GM12878 (cell line): ENCODE results near the gene RAPSN. TPM values are rescaled to one million over a fixed set of nuclear protein-coding genes. Genes with fewer than 3 reads are reported as not detected.

Source experiments
- ATAC-seq: fragments of 200-7000 bp; cut with Tn5 transposase; 3 replicates; pipeline ENCODE4 v1.9.1; 2020; ENCODE audit warnings: mild to moderate bottlenecking, moderate library complexity
- BruUV-seq: library from RNA; stranded (reverse); fragments of 400-500 nt; replicated peaks from 2 replicates; lab custom pipeline; 2021; lab: Mats Ljungman, UMichigan
- CTCF ChIA-PET: fragments of 300-600 bp; sonication (Branson Sonifier 250); formaldehyde crosslinking; extraction: SDS; loops from one replicate; lab custom pipeline; 2021; ENCODE audit warnings: inconsistent platforms; lab: Yijun Ruan, JAX
- POLR2A ChIA-PET: fragments of 350-600 bp; formaldehyde crosslinking; extraction: SDS; loops from one replicate; lab custom pipeline; 2021; ENCODE audit warnings: inconsistent platforms; lab: Charles Lee
- RAD21 ChIA-PET: fragments of 300-600 bp; sonication (Branson Sonifier 250); formaldehyde crosslinking; loops from one replicate; lab custom pipeline; 2023; ENCODE audit warnings: antibody characterized with exemption; ENCODE audit not compliant: unreplicated experiment; lab: Charles Lee
- SMC1A ChIA-PET: fragments of 300-600 bp; sonication (Branson Sonifier 250); formaldehyde crosslinking; loops from one replicate; lab custom pipeline; 2023; ENCODE audit not compliant: unreplicated experiment, uncharacterized antibody; lab: Charles Lee
- DNase-seq: peaks from one replicate; pipeline ENCODE4 v3.0.0-alpha.2; 2011; ENCODE audit warnings: low read depth, low spot score
- FAIRE-seq: peaks from 3 replicates; lab custom pipeline; 2011; peaks lifted over from hg19 to GRCh38; lab: Jason Lieb, UNC
- H2AFZ ChIP-seq: 2 replicates; pipeline ENCODE4 v1.6.0; 2011; ENCODE audit warnings: low read depth, low read length, control low read depth; ENCODE audit not compliant: control insufficient read depth
- H3K27ac ChIP-seq: 2 replicates; pipeline ENCODE4 v1.5.1; 2011; ENCODE audit warnings: control low read depth; ENCODE audit not compliant: control insufficient read depth, insufficient read depth
- H3K27me3 ChIP-seq, 2 experiments: replicated peaks in 1 of 2; 2 replicates each; pipeline versions ENCODE4 v1.6.0 to v1.6.1; 2011; ENCODE audit warnings: low read length in 1 of 2; ENCODE audit not compliant: control insufficient read depth in 2 of 2, insufficient read depth in 2 of 2
- H3K36me3 ChIP-seq, 2 experiments: 2 replicates each; pipeline ENCODE4 v1.5.1; 2011; ENCODE audit warnings: low read length in 1 of 2; ENCODE audit not compliant: control insufficient read depth in 2 of 2, insufficient read depth in 2 of 2
- H3K4me1 ChIP-seq: 2 replicates; pipeline ENCODE4 v1.6.1; 2011; ENCODE audit warnings: mild to moderate bottlenecking, low read length, moderate library complexity, mixed read lengths; ENCODE audit not compliant: control insufficient read depth, insufficient read depth
- H3K4me2 ChIP-seq: 2 replicates; pipeline ENCODE4 v1.6.0; 2011; ENCODE audit warnings: control low read depth; ENCODE audit not compliant: control insufficient read depth, insufficient read depth
- H3K4me3 ChIP-seq: fragments of 200-600 bp; sonication (generic); 2 replicates; pipeline ENCODE4 v1.5.1; 2016
- H3K79me2 ChIP-seq: 2 replicates; pipeline ENCODE4 v1.6.0; 2011; ENCODE audit warnings: low read length; ENCODE audit not compliant: control insufficient read depth, insufficient read depth
- H3K9ac ChIP-seq: 2 replicates; pipeline ENCODE4 v1.8.0; 2011; ENCODE audit warnings: low read length, control low read depth, mixed read lengths; ENCODE audit not compliant: control insufficient read depth, insufficient read depth
- H3K9me3 ChIP-seq: replicated peaks from 3 replicates; pipeline ENCODE4 v1.5.1; 2011; ENCODE audit warnings: mild to moderate bottlenecking, low read length; ENCODE audit not compliant: control insufficient read depth, insufficient read depth
- H4K20me1 ChIP-seq: 2 replicates; pipeline ENCODE4 v1.6.0; 2011; ENCODE audit not compliant: control insufficient read depth, insufficient read depth
- BRCA1 ChIP-seq: IDR thresholded peaks from 2 replicates; pipeline ENCODE4 v1.6.1; 2011; ENCODE audit warnings: low read depth, low read length, improper control_type of control experiment
- CREB1 ChIP-seq: IDR thresholded peaks from 2 replicates; pipeline ENCODE4 v1.6.1; 2012; ENCODE audit warnings: low read depth, mild to moderate bottlenecking, inconsistent platforms
- FOXK2 ChIP-seq: fragments of 450-650 bp; IDR thresholded peaks from 2 replicates; pipeline ENCODE4 v1.6.1; 2017; ENCODE audit warnings: mild to moderate bottlenecking, moderate library complexity
- NRF1 ChIP-seq: conservative IDR thresholded peaks from 2 replicates; pipeline ENCODE4 v1.6.1; 2011; ENCODE audit warnings: mild to moderate bottlenecking, low read depth, low read length, improper control_type of control experiment
- POLR2AphosphoS2 ChIP-seq: IDR thresholded peaks from 2 replicates; pipeline ENCODE4 v1.6.1; 2011; ENCODE audit warnings: low read depth, mild to moderate bottlenecking, low read length, improper control_type of control experiment, moderate library complexity
- TCF3 ChIP-seq: IDR thresholded peaks from 2 replicates; pipeline ENCODE4 v1.6.1; 2012; ENCODE audit warnings: low read depth, mild to moderate bottlenecking, low read length, borderline replicate concordance; ENCODE audit not compliant: insufficient read depth
- WGBS: methylation state at CpG from one replicate; pipeline ENCODE4 v1.1.6; 2016; ENCODE audit warnings: low lambda C conversion rate; ENCODE audit not compliant: insufficient replicate concordance, insufficient coverage; ENCODE audit errors: missing lambda C conversion rate; 5-methylcytosine and 5-hydroxymethylcytosine counted together
- in situ Hi-C: fragments of 300-500 bp; cut with MboI; formaldehyde crosslinking; loops from 9 replicates; pipeline ENCODE4 v1.14.3; 2018; ENCODE audit warnings: mixed read lengths
- intact Hi-C: fragments of 100-400 bp; cut with micrococcal nuclease; formaldehyde crosslinking; loops from one replicate; pipeline ENCODE4 v1.14.2; 2022; ENCODE audit not compliant: unreplicated experiment
- polyA plus RNA-seq, 11 experiments: library from polyadenylated mRNA; depleted of rRNA in 4 of 11; unstranded in 6 of 11; stranded (reverse) in 5 of 11; fragments of >200 nt; fragmentation: Nextera tagmentation in 4 of 11; fragmentation: Illumina TruSeq in 1 of 11; extraction: Ambion mirVana in 4 of 11; extraction: Trizol in 1 of 11; gene quantifications; 1 replicate in 1 of 11; 2 replicates in 10 of 11; pipeline versions ENCODE4 v1.2.1 to v1.2.3, GENCODE V29; 2011 to 2016; ENCODE audit warnings: inconsistent platforms in 2 of 11, missing spikeins in 2 of 11, low read depth in 1 of 11
- total RNA-seq, 4 experiments: library from RNA; depleted of rRNA in 3 of 4; stranded (reverse); fragments of >200 nt in 3 of 4; fragmentation: Illumina TruSeq in 1 of 4; extraction: Trizol in 1 of 4; gene quantifications; 2 replicates each; pipeline versions ENCODE4 v1.2.1 to v1.2.3, GENCODE V29; 2013 to 2021
- TF ChIP-seq, protein P1 (sequence below): fragments of 450-650 bp; IDR thresholded peaks from 2 replicates; pipeline ENCODE4 v1.6.1; 2016; ENCODE audit warnings: mild to moderate bottlenecking

RAPSN gene
- total and polyA plus RNA-seq, 10 of the 15 experiments (the other 5 are each of a cell fraction or from before 2014, with no cell fraction given): 0.08 to 0.23 (median 0.14) TPM; not detected in 6

DNA sequence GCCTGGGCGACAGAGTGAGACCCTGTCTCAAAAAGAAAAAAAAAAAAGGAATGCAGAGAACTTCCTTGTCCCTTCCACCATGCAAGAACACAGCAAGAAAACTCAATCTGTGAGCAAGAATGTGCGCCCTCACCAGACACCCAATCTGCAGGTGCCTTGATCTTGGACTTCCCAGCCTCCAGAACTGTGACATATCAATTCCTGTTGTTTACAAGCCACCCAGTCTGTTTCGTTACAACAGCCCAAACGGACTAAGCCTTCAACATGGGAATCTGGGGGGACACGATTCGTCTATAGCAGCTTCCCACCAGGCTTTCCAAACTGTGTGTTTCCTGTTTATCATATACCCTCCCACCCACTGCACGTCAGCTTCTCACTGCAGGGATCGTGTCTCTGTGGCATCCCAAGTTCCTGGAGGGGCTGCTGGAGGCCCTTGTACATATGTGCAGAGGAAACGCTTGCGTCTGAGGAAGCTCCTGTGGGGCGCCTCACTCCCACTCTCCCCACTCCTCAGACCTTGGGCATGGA, 11.7 kb downstream of the RAPSN start:
- DNase-seq (no peak), ATAC-seq (no peak), FAIRE-seq (no peak)
- BruUV-seq: no TSS peak
- no peaks in the 10 kb centered on the region for H3K36me3 ChIP-seq
- H3K27ac ChIP-seq: no peak overlapping the region
- ChIA-PET CTCF (no interaction called here), SMC1A (no interaction called here), RAD21 (no interaction called here), POLR2A (no interaction called here)
- no peaks in the 10 kb centered on the region for H3K9me3 ChIP-seq
- H2AFZ ChIP-seq: no peak overlapping the region
- no peaks in the 10 kb centered on the region for H3K79me2 ChIP-seq
- H3K4me2 ChIP-seq: no peak overlapping the region
- 59% methylated on average over 11 of the region's 11 CpGs for WGBS
- intact Hi-C loops (no loop called here), in situ Hi-C loops (no loop called here)
- no peaks in the 10 kb centered on the region for H4K20me1 ChIP-seq
- H3K4me1 ChIP-seq: no peaks in the 10 kb centered on the region
- no peaks in the 10 kb centered on the region; a peak in 1 of 4 replicates for H3K27me3 ChIP-seq
- no peak overlapping the region for H3K9ac ChIP-seq
- H3K4me3 ChIP-seq: no peak overlapping the region
- TF ChIP-seq, protein P1, sequence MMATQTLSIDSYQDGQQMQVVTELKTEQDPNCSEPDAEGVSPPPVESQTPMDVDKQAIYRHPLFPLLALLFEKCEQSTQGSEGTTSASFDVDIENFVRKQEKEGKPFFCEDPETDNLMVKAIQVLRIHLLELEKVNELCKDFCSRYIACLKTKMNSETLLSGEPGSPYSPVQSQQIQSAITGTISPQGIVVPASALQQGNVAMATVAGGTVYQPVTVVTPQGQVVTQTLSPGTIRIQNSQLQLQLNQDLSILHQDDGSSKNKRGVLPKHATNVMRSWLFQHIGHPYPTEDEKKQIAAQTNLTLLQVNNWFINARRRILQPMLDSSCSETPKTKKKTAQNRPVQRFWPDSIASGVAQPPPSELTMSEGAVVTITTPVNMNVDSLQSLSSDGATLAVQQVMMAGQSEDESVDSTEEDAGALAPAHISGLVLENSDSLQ: no peak
- TF ChIP-seq BRCA1 (no peak), POLR2AphosphoS2 (no peak), NRF1 (no peak), TCF3 (no peak)

DNA sequence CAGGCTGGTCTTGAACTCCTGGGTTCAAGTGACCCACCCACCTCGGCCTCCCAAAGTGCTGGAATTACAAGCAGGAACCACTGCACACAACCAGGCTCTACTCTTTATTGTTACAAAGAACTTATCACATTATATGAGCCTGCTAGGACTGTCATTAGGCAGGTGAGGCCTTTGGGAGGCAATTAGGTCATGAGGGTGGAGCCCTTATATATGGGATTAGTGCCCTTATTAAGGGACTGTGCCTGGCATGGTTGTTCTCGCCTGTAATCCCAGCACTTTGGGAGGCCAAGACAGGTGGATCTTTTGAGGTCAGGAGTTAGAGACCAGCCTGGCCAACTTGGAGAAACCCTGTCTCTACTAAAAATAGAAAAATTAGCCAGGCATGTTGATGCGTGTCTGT, 12.2 kb downstream of the RAPSN start:
- Histone ChIP-seq H3K36me3 (no peaks in the 10 kb centered on the region), H3K27me3 (no peaks in the 10 kb centered on the region; a peak in 1 of 4 replicates)
- no peak for ATAC-seq
- POLR2A ChIA-PET: no interaction called here
- TF ChIP-seq FOXK2 (no peak), CREB1 (no peak)
- TF ChIP-seq, all 136 proteins: peak for 0
- Histone ChIP-seq H2AFZ (no peak overlapping the region), H3K4me2 (no peak overlapping the region), H3K4me1 (no peaks in the 10 kb centered on the region), H3K9me3 (no peaks in the 10 kb centered on the region), H3K4me3 (no peak overlapping the region), H4K20me1 (no peaks in the 10 kb centered on the region), H3K9ac (no peak overlapping the region), H3K27ac (no peak overlapping the region), H3K79me2 (no peaks in the 10 kb centered on the region)
- WGBS: 77% methylated on average over 3 of the region's 3 CpGs
- BruUV-seq: no TSS peak
- in situ Hi-C loops: no loop called here
- ChIA-PET CTCF (no interaction called here), SMC1A (no interaction called here), RAD21 (no interaction called here)
- intact Hi-C loops: no loop called here
- FAIRE-seq (no peak), DNase-seq (no peak)
